GM18508 (cell line): Measurements from ENCODE around the gene ZNF93.
"Not testable (repeated sequence)": the region's sequence is repeated elsewhere in the genome, so short reads cannot be mapped to it uniquely, and the experiment has no call there.

ENCODE experiments used
- ATAC-seq: cut with Tn5 transposase; IDR thresholded peaks from one replicate; pipeline ENCODE4 v1.9.1; 2021; ENCODE audit warnings: moderate number of reproducible peaks; ENCODE audit not compliant: insufficient read depth, unreplicated experiment

ZNF93 gene

DNA sequence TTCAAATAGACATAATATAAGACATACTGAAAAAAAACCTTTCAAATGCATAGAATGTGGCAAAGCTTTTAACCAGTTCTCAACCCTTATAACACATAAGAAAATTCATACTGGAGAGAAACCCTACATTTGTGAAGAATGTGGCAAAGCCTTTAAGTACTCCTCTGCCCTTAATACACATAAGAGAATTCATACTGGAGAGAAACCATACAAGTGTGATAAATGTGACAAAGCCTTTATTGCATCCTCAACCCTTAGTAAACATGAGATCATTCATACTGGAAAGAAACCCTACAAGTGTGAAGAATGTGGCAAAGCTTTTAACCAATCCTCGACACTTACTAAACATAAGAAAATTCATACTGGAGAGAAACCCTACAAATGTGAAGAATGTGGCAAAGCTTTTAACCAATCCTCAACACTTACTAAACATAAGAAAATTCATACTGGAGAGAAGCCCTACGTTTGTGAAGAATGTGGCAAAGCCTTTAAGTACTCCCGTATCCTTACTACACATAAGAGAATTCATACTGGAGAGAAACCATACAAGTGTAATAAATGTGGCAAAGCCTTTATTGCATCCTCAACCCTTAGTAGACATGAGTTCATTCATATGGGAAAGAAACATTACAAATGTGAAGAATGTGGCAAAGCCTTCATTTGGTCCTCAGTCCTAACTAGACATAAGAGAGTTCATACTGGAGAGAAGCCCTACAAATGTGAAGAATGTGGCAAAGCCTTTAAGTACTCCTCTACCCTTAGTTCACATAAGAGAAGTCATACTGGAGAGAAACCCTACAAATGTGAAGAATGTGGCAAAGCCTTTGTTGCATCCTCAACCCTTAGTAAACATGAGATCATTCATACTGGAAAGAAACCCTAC lies 32.9 kb downstream of the ZNF93 start:
- not testable (repeated sequence) for ATAC-seq

DNA sequence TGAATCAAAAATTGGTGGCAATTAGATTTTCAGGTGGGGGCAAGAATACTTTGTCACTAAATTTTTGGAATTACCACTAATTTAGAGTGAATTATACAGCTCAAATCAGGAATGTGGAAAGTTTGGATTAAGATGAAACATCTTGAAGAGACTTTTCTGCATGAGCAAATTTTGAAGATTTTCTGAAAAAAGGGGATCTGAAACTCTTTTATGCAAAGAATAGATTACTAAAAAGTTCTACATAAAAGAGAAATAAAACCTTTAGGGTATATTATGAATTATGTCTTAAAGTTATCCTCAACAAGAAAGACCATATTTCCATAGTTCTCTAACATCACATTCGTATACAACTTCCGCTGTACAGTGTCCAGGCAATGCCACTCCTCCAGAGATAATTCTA lies 36.7 kb downstream of the ZNF93 start:
- no peak for ATAC-seq

DNA sequence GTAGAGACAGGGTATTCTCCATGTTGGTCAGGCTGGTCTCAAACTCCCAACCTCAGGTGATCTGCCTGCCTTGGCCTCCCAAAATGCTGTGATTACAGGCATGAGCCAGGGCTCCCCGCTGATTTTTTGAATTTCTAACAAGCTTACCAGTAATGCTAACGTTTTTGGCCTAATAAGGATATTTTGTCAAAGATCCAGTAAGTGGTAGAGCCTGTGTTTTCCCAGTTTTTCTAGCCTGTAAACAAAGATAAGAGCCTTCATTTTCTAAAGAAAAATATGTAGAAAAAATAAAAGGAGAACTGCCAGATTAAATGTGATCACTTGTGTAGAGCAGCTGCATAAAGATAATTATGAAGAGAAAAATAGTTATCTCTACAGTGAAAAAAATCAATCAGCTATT lies 37.7 kb downstream of the ZNF93 start:
- no peak for ATAC-seq

DNA sequence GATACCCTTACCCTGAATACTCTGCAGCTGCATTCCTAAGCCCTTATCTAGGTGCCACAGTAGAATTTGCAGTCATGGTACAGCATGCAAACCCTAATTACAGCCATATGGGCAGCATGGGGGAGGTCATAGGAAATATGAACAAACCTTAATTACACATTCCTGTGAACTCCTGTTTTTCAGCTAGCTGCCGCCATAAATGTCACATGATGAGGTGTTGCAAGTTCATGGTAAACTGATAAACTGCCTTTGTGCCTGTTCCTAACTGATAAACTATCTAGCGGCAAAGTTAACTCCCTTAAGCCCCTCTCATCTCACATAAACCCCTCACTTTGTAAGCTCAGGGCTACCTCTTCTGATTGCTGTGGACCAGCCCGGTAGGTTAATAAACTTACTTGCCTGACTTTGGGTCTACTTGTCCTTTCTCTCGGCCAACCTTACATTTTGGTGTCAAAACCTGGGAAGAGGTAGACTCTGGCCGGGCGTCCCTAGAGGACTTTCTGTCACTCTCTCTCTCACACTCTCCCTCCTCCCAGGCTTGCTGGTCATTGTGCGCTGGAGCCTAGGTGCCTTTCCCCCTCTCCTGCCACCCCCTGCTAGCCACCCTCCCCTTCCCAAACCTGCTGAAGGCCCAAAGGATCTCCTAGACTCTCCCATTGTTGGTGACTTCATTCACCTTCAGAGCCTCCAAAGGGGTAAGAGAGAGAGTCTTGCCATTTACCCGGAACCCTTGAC lies 43.3 kb downstream of the ZNF93 start:
- ATAC-seq = no peak

DNA sequence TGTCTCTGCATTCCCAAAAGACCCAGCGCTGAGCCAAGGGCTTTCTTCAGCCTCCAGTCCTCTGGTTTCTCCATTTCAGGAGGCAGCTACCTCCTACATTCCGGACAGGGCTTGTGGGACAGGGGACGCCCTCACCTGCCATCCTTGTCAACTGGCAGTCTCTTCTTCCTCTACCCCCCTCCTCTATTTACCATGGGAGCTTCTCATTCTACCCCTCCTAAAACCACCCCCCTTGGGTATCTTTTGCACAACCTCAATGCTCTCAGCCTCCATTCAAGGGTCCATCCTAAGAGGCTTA lies 43.8 kb downstream of the ZNF93 start:
- ATAC-seq = no peak

DNA sequence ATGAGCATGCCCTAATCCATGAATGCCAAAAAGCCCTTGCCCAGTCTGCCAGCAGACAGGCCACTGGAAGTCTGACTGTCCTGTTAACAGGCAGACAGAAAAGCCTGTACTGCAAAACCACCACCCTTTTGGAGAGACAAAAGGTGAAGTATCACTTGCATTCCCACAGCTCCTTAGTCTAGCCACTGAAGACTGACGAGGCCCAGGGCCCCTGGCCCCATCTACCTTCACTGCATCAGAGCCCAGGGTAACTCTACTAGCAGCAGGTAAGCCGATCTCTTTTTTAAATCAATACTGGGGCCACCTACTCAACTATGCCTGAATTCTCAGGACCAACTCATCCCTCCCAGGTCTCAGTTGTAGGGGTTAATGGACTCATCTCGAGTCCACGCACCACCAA lies 45.5 kb downstream of the ZNF93 start:
- ATAC-seq = no peak

DNA sequence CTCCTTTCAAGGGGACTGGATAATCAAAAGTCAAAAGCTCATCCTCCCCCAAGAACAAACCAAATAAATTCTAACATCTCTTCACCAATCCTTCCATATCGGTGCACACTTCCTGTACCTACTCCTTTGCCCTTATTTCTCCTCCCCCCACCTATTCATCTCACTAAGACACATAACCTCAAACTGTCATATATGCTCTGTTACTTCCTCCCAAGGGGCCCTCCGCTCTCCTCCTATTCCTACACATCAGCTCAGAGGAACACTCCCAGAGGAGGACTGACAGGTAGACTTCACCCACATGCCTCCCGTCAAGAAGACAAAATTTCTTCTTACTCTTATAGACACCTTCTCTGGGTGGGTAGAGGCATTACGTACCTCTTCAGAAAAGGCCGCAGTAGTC lies 48.1 kb downstream of the ZNF93 start:
- no peak for ATAC-seq

DNA sequence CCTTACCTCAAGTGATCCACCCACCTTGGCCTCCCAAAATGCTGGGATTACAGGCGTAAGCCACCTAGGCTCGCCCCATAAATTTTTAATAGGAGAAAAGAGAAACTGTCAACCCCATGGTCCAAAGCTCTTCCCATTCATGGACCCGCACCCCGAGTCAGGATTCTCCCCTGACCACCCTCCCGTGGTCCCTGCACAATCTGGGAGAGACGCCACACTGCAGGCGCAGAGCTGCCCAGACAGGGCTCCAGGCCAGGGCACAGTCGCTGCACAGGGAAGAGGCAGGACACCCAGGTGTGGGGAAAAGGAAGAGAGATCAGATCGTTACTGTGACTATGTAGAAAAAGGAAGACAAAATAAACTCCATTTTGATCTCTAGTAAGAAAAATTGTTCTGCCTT lies 54.5 kb downstream of the ZNF93 start:
- no peak for ATAC-seq

DNA sequence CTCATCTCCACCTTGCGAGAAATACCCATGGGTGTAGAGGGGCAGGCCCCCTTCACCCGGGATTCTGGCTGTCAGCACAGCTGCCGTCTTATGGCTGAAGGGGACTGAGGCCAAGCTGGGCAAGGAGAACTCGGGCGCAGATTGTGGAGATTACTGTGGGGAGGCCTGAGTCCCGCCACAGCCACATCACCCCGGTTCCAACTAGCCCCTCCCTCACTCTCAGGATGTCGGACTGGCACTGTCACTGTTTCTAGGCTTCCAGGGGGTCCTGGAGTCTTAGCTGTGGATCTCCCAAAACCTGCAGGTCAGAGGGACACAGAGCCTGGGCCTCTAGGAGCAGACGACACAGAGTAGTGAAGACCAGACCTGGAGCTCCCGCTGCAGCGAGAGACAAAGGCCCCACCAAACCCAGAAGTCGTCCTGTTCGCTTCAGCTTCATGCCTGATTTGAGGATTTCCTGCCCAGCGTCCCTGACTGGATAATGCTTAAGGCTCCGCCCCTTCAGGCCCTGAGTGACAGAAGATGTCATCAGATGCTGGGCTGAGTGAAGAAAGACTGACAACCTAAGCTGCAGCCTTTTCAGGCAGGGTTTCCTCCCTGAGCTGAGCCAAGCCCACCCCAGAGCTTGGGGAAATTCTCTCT lies 55.8 kb downstream of the ZNF93 start:
- ATAC-seq = no peak

DNA sequence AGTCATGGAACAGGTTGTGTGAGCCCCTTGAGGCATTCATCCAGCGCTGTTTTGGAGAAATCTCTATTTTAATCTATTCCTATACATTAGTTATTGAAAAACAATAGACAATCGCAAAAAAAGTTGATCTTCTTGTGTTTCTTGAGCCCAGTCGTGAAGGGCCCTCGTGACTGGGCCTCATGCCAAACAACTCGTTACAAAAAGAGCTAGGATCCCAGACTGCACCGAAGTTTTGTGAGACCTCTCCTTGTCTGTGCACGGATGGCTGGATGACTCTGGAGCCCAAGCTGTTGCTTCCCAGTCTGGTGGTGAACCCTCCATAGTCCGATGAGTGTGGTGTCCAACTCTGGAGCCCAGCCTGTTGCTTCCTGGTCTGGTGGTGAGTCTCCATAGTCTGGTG lies 57.0 kb downstream of the ZNF93 start:
- not testable (repeated sequence) for ATAC-seq

DNA sequence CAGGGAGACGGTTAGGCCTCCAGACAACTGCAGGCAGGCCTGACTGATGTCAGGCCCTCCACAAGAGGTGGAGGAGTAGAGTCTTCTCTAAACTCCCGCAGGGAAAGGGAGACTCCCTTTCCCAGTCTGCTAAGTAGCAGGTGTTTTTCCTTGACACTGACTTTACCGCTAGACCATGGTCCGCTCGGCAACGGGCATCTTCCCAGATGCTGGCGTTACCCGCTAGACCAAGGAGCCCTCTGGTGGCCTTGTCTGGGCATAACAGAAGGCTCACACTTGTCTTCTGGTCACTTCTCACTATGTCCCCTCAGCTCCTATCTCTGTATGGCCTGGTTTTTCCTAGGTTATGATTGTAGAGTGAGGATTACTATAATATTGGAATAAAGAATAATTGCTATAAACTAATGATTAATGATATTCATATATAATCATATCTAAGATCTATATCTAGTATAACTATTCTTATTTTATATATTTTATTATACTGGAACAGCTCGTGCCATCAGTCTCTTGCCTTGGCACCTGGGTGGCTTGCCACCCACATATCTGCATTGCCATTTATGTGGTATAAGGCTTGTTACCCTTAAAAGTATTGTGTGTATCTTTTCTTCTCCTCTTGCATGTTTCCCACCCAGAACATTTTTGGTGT lies 58.5 kb downstream of the ZNF93 start:
- ATAC-seq = not testable (repeated sequence)

DNA sequence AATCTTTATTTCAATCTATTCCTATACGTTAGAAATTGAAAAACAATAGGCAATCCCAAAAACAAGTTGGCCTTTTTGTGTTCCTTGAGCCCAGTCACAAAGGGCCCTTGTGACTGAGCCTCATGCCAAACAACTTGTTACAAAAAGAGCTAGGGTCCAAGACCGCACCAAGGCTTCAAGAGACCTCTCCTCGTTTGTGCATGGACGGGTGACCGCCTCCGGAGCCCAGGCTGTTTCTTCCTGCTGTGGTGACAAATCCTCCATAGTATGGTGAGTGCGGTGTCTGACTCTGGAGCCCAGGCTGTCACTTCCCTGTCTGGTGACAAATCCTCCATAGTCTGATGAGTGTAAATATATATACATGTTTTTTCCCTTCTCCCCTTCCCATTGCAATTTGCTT lies 63.7 kb downstream of the ZNF93 start:
- no peak for ATAC-seq

DNA sequence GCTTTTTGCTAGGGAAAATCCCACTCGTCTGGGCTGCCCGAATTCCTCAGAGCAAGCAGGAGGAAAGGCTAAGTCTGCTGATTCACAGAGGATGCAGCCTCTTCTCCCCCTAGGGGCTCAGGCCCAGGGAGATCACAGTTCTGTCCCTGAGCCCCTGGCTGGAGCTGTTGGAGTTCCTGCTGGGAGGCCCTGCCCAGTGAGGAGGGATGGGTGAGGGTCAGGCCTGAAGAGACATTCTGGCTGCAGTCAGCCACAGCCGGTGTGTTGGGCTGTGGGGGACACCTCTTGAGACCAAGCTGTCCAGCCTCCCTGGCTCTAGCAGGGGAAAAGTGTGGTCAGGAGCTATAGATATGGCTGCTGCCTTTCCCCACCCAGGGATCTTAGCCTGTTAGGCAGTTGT lies 65.4 kb downstream of the ZNF93 start:
- ATAC-seq = not testable (repeated sequence)

DNA sequence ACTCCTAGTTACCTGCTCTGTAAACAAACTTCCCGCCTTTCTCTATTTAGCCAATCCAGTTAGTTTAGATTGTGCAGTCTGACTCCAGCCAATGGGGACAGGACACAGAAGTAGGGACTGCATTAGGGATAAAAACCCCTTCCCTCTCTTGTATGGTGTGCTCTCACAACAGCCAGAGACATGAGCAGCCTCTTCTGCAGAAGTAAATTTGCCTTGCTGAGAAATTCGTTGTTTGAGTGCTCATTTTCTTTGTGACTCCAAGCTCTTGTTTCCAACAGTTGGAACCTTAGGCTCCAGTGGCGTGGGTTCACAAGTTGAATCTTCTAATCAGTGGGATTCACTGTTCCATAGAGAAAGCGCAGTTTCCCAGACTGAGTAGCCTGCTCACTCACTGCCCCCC lies 66.1 kb downstream of the ZNF93 start:
- no peak for ATAC-seq
